ENCODE results near the gene PEX11B.
A peak's percentile ranks its signal among the peaks of the same experiment; 100 is the strongest.

PEX11B gene

DNA sequence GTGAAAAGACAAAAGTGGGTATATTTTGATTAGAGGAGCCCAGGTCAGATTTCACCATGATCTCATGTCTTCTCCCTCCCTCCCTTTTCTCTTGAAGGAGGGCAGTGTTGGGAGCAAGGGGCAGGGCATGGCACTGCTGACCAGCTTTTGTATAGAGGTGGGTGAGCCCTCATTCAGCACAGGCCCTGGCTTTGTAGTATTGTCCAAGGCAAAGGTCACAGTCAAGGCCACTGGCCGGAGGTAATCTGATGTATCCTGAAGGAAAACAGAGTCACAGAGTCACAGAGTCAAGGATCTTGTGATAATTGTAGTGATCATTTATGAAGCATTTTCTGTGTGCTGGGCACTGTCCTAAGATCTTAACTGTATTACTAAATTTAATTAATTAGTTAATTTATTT, 20.5 kb downstream of the PEX11B start:
- no peaks in the 10 kb centered on the region for H3K9me3 ChIP-seq (ENCODE audit: severe bottlenecking)

DNA sequence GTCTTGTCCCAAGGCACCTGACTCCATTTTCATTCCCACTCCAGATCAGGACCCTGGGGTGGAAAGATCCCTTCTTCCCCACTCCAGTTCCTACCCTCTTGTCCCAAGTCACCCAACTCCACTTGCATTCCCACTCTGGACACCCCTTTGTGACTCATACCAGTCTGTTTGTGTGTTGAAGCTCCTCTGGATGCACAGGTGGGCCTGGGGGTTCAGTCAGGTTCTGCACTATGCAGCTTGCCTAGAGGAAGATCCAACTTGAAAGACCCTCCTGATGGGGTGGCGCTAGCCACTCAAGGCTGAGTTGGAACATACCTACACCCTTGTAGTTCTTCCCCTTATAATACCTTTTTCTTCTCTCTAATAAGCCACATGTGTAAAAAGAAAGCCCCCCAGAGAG, 23.0 kb downstream of the PEX11B start:
- Histone ChIP-seq H3K36me3 (no peaks in the 10 kb centered on the region), H3K27me3 (ENCODE audit: insufficient read depth, low read depth, severe bottlenecking) (no peaks in the 10 kb centered on the region), H3K27ac (no peak overlapping the region), H3K9me3 (ENCODE audit: severe bottlenecking) (no peaks in the 10 kb centered on the region), H3K4me3 (ENCODE audit: low read depth, low read length) (no peak overlapping the region)
- no peak for DNase-seq
- TF ChIP-seq, protein P1, sequence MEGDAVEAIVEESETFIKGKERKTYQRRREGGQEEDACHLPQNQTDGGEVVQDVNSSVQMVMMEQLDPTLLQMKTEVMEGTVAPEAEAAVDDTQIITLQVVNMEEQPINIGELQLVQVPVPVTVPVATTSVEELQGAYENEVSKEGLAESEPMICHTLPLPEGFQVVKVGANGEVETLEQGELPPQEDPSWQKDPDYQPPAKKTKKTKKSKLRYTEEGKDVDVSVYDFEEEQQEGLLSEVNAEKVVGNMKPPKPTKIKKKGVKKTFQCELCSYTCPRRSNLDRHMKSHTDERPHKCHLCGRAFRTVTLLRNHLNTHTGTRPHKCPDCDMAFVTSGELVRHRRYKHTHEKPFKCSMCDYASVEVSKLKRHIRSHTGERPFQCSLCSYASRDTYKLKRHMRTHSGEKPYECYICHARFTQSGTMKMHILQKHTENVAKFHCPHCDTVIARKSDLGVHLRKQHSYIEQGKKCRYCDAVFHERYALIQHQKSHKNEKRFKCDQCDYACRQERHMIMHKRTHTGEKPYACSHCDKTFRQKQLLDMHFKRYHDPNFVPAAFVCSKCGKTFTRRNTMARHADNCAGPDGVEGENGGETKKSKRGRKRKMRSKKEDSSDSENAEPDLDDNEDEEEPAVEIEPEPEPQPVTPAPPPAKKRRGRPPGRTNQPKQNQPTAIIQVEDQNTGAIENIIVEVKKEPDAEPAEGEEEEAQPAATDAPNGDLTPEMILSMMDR (IDR thresholded peaks at IDR 0.05; ENCODE audit: low read depth, low read length): no peak

More for the DNA sequence above, 20.5 kb downstream of the PEX11B start:
- Histone ChIP-seq H3K4me3 (ENCODE audit: low read depth, low read length) (no peak overlapping the region), H3K36me3 (no peaks in the 10 kb centered on the region), H3K27ac (no peak overlapping the region), H3K27me3 (ENCODE audit: insufficient read depth, low read depth, severe bottlenecking) (no peaks in the 10 kb centered on the region)
- no peak for DNase-seq
- TF ChIP-seq, protein P1 (IDR thresholded peaks at IDR 0.05; ENCODE audit: low read depth, low read length): no peak

DNA sequence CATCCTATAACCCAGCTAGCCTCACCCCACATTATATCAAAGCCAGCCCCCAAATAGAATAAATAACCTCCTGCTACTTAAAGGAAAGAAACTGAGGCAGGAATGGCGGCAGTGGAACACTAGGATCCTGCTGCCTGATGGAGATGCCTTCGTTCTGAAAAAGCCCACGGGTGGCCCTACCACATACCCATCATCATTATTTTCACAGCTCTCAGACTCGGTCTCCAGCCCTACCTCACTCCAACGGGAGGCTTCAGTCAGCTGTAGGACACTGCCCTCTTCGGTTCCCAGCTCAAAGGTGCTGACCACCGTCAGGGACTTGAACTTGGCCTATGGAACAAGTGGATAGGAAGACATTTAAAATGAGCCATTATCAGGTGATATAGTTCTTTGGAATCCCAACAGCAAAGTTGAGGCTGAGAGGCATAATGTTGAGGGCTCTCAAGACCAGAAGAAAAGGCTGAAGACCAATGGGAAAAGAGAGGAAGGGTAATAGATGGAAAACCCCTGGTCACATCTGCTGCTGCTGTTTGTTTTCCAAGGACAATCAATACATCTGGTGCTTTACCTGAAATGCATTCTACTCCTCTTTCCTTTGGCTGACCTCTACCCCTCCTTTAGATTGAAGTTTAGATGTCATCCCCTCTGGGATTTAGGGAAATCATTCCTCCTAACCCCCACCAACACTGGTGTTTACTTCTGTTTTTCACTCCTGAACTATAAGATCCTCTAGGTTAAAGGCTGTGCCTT, 25.0 kb downstream of the PEX11B start:
- Histone ChIP-seq H3K27ac (no peak overlapping the region), H3K9me3 (ENCODE audit: severe bottlenecking) (no peaks in the 10 kb centered on the region), H3K4me3 (ENCODE audit: low read depth, low read length) (no peak overlapping the region), H3K36me3 (no peaks in the 10 kb centered on the region), H3K27me3 (ENCODE audit: insufficient read depth, low read depth, severe bottlenecking) (no peaks in the 10 kb centered on the region)
- TF ChIP-seq, protein P1 (IDR thresholded peaks at IDR 0.05; ENCODE audit: low read depth, low read length): no peak
- DNase-seq: no peak

DNA sequence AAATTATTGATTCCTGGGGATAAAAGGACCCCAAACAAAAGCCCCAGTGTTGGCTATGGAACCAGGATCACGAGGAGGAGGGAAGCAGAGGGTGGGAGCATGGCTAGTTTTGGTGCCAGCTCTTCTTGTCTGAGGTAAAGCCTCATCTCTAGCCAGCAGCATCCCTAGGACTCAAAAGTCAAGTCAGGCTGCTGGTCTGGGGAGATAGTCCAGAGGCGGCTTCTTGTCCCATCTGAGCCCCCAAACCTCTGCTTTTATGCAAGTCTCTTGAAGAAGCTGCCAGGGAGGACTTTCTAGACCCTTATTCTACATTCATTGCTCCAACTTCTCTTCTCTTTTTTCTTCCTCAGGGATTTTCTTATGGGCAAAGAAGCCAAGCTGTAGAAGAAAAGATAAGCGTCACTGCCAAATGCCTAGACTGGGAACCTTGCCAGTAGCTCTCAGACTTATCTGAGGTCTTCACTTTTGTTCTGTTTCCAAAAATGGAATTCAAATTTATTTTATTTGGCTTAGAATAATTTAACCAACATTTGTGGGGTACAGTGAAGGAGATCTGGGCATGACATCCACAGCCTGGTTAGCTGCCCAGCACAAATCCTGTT, 25.9 kb downstream of the PEX11B start:
- TF ChIP-seq, protein P1 (IDR thresholded peaks at IDR 0.05; ENCODE audit: low read depth, low read length): no peak
- DNase-seq: no peak
- Histone ChIP-seq H3K4me3 (ENCODE audit: low read depth, low read length) (peak overlapping the region; percentile 12), H3K9me3 (ENCODE audit: severe bottlenecking) (no peaks in the 10 kb centered on the region), H3K27ac (peak overlapping the region; percentile 52), H3K36me3 (no peaks in the 10 kb centered on the region), H3K27me3 (ENCODE audit: insufficient read depth, low read depth, severe bottlenecking) (no peaks in the 10 kb centered on the region)

DNA sequence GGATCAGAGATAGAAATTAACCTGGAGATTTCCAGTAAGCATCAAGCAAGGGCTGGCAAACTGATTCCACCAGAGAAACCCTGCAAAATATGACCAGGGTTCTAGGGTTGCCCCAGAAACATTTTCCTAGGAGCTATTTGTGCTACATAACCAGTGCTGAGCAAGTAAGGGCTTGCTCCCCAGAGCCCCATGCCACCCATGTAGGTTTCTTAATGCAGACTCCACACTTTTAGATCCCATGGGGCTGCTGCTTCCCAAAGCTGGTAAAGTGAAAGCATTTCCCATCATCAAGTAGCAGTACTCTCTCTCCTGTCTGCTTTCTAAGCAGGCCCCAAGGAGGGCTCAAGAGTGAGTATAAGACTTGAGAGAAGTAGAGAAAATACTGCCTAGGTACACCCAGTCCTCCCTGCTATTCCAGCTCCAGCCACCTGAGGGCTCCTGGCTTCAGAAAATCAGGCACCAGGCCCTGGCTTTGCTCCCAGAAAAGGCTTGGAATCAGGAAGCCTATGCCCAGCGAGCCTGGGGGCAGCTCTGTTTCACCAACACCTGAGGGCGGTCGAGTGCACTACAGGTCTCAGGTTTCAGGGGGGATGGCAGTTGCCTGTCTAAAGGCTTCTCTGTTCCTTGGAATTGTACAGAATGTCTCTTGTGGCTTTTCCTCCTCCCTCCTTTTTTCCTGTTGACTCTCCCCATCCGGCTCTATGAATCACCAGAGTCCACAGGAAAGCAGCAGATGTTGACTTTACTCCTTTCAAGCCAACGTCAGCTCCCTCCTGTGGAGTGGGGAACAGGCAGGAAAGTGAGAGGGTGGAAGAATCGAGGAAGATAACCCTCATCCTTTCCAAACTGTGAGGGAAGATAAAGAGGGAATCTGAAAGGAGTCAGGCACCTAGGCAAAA, 26.7 kb downstream of the PEX11B start:
- TF ChIP-seq, protein P1 (IDR thresholded peaks at IDR 0.05; ENCODE audit: low read depth, low read length): peak; percentile 99
- peak; percentile 100 for DNase-seq
- H3K9me3 ChIP-seq (ENCODE audit: severe bottlenecking): no peaks in the 10 kb centered on the region
- H3K27me3 ChIP-seq (ENCODE audit: insufficient read depth, low read depth, severe bottlenecking): no peaks in the 10 kb centered on the region
- no peaks in the 10 kb centered on the region for H3K36me3 ChIP-seq
- peak overlapping the region; percentile 12 for H3K4me3 ChIP-seq (ENCODE audit: low read depth, low read length)
- H3K27ac ChIP-seq: peak overlapping the region; percentile 52
